ENCODE results near the gene SLC27A1.
"Not testable (repeated sequence)": the region's sequence is repeated elsewhere in the genome, so short reads cannot be mapped to it uniquely, and the experiment has no call there.

Gene SLC27A1

DNA sequence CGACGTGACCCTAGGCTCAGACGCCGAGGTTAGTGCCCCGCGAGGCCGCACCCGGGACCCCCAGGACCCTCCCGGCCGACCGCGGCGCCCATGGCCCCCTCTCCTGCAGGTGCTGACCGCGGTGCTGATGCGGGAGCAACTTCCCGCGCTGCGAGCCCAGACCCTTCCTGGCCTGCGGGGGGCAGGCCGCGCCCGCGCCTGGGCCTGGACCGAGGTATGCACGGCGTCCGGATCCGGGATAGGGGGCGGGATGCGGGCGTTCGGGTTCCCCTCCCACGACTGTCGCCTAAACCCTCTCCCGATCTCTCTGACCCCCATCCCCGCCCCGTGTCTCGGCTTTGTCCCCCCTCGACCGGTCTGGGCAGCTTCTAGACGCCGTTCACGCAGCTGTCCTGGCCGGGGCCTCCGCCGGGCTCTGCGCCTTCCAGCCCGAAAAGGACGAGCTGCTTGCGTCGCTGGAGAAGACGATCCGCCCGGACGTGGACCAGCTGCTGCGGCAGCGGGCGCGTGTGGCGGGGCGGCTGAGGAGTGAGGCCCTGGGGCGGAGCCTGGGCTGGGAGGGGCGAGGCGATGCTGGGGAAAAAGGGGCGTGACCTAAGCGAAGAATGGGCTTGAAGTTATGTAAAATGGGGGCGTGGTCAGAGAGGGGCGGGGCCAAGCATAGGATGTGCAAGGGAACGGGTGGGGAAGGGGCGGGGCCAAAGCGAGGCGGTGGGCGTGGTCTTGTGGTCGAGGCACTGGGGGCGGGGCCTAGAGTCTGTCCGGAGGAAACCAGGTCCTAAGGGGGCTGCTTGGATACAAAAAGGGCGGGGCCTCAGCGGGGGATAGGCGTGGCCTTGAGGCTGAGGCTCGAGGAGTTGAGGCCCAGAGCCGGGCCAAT, 69.2 kb downstream of the SLC27A1 start:
- peak; percentile 84 for DNase-seq (ENCODE audit: low spot score)

DNA sequence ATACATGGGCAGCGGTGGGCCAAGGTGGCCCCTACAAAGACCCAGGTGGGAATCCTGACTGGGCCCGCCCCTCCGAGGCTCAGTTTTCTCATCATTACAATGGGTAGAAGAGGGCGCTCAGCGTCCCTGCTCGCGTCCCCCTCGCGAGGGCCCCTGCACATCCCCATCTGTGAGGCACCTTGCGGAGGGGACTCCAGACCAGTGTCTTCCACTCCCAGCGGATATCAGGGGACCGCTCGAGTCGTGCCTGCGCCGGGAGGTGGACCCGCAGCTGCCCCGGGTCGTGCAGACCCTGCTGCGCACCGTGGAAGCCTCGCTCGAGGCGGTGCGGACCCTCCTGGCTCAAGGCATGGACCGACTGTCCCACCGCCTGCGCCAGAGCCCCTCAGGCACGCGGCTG, 69.8 kb downstream of the SLC27A1 start:
- DNase-seq (ENCODE audit: low spot score), result no peak

DNA sequence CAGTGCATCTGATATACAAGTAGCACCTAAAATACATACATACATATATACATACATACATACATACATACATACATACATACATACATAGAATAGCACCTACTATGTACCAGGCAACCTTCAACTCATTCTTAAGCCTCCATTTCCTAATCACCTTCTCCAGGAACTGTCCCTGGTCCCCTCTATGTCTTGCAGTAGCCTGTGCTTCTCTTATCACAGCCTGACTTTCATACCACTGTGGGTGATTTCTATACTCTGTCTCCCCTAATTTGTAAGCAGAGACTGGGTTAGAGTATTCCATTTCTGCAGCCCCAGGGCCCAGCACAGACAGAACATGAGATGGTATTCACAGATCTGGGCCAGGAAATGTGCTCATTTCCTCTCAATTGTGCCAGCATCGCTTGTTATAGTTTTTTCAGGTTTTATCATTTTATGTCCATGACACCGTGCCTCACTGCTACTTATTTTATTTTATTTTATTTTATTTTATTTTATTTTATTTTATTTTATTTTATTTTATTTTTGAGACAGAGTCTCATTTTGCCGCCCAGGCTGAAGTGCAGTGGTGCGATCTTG, 70.9 kb downstream of the SLC27A1 start:
- DNase-seq (ENCODE audit: low spot score), result no peak

- no peak for DNase-seq (ENCODE audit: low spot score)
Observed at GRCh38 chr19:17542042-17542441, 71.7 kb downstream of the SLC27A1 start.

GRCh38 chr19:17542793-17543582, 72.7 kb downstream of the SLC27A1 start:
- no peak for DNase-seq (ENCODE audit: low spot score)

DNA sequence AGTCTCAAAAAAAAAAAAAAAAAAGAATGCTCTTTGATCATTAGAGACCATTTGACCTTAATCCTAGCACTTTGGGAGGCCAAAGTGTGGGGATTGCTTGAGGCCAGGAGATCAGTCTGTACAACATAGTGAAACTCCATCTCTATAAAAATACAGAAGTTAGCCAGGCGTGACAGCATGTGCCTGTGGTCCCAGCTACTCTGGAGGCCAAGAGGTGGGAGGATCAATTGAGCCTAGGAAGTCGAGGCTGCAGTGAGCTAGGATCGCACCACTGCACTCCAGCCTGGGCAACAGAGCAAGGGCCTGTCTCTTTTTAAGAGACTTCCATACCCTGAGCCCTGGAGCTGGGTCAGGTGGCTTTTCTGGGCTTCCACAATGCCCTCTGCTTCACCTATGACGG, 73.7 kb downstream of the SLC27A1 start:
- DNase-seq (ENCODE audit: low spot score), result no peak

DNA sequence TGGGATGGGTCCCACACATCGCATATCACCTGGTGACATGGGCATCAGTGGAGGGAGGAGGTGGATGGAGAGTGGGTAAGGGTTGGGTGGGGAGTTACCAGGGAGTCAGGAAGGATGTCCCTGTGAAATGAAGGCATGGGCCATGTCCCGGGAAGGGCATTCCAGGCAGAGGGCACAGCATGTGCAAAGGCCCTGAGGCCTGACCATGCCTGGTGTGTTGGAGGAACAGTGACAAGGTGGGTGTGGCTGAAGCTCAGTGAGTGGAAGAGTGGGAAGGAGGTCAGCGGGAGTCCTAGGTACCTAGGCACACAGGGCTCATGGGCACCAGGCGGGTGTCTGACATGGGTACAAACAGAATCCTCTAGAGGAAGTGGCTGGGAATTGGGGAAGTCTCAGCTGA, 74.1 kb downstream of the SLC27A1 start:
- DNase-seq (ENCODE audit: low spot score), result no peak

DNA sequence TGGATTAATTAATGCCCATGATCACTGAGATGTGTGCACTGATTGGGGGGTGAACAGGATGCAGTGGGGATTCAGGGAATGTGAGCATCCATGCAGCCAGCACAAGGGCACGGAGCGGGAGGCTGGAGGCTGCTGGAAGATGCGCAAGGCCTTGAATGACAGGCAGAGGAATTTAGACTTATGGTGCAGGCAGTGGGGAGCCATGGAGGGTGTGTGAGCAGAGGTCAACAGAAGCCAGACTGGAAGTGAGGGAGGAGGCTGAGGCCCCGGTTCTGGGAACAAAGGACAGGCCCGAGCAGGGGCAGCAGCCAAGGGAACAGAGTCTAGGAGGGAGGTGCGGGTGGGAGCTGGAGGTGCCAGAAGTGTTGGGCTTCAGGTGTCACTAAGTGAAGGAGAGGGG, 77.8 kb downstream of the SLC27A1 start:
- no peak for DNase-seq (ENCODE audit: low spot score)

GRCh38 chr19:17549085-17549740, 78.9 kb downstream of the SLC27A1 start:
- no peak for DNase-seq (ENCODE audit: low spot score)

GRCh38 chr19:17550076-17550667, 79.8 kb downstream of the SLC27A1 start:
- DNase-seq (ENCODE audit: low spot score), result no peak

DNA sequence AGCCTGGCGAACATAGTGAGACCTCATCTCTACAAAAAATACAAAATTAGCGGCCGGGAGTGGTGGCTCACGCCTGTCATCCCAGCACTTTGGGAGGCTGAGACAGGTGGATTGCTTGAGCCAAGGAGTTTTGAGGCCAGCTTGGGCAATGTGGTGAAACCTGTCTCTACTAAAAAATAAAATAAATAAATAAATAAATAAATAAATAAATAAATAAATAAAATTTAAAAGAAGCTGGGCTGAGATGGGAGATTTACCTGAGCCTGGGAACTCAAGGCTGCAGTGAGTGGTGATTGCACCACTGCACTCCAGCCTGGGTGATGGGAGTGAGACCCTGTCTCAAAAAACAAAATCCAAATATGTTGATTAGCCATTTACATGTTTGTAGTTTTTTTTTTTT, 82.4 kb downstream of the SLC27A1 start:
- not testable (repeated sequence) for DNase-seq (ENCODE audit: low spot score)

DNA sequence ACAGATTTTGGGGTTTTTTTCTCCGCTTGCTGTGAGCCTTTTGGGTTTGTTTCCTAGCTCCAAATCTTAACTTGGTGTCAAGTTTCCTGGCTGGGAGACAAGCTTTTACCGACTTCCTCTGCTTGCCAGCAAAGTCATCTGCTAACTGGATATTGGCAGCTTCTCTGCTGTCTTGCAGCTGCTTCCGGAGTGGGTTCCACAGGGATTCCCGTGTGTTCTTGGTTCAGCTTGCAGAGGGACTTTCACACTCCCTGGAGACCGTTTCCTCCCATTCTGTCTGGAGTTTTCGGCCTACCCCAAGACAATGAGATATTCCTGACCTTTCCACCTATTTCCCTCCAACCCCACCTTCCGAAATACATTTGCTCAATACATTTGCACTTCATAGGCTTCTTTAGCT, 82.9 kb downstream of the SLC27A1 start:
- peak; percentile 7 for DNase-seq (ENCODE audit: low spot score)

GRCh38 chr19:17554968-17555479, 84.7 kb downstream of the SLC27A1 start:
- no peak for DNase-seq (ENCODE audit: low spot score)

- peak; percentile 96 for DNase-seq (ENCODE audit: low spot score)
Observed at GRCh38 chr19:17555480-17555928, 85.2 kb downstream of the SLC27A1 start, which contains the start of gene COLGALT1. Gene COLGALT1, plus strand, starts transcription at chr19:17555649. Its CDS starts 65 bp downstream, at chr19:17555714.

All from kidney tubule cell (primary cell).